Heart left ventricle (tissue), 16 donors: Measurements from ENCODE around the gene LRP2BP. TPM values are rescaled to one million over a fixed set of nuclear protein-coding genes. Genes with fewer than 3 reads are reported as not detected.

Experiments used
- ATAC-seq, 4 donors: fragments of 200-7000 bp; cut with Tn5 transposase; one replicate each; pipeline ENCODE4 v1.9.1; 2020 to 2022; ENCODE audit warnings: moderate library complexity in 4 of 4, mild to moderate bottlenecking in 3 of 4, moderate number of reproducible peaks in 1 of 4
- DNase-seq, 5 donors: peaks; one replicate each; pipeline ENCODE4 v3.0.0-alpha.2; 2020
- H3K27ac ChIP-seq, 12 donors: fragments of 200-600 bp; sonication (generic) in 4 of 12; one replicate each; pipeline versions ENCODE4 v1.5.0 to v1.8.0; 2016 to 2022; ENCODE audit warnings: mild to moderate bottlenecking in 2 of 12
- H3K27me3 ChIP-seq, 9 donors: fragments of 200-600 bp; sonication (generic) in 2 of 9; one replicate each; pipeline versions ENCODE4 v1.5.1 to v1.8.0; 2016 to 2022; ENCODE audit warnings: mild to moderate bottlenecking in 3 of 9
- H3K36me3 ChIP-seq, 9 donors: fragments of 200-600 bp; sonication (generic) in 2 of 9; one replicate each; pipeline versions ENCODE4 v1.5.0 to v1.8.0; 2018 to 2022; ENCODE audit warnings: mild to moderate bottlenecking in 2 of 9
- H3K4me1 ChIP-seq, 12 donors: fragments of 200-600 bp; sonication (generic) in 4 of 12; one replicate each; pipeline versions ENCODE4 v1.5.0 to v1.8.0; 2016 to 2022; ENCODE audit warnings: mild to moderate bottlenecking in 3 of 12
- H3K4me3 ChIP-seq, 12 donors: fragments of 200-600 bp; sonication (generic) in 4 of 12; one replicate each; pipeline versions ENCODE4 v1.5.0 to v1.8.0; 2017 to 2022; ENCODE audit warnings: mild to moderate bottlenecking in 9 of 12, moderate library complexity in 4 of 12
- H3K9me3 ChIP-seq, 12 donors: fragments of 200-600 bp; sonication (generic) in 4 of 12; one replicate each; pipeline versions ENCODE4 v1.5.0 to v1.8.0; 2016 to 2022; ENCODE audit warnings: mild to moderate bottlenecking in 1 of 12
- CTCF ChIP-seq, 12 donors: fragments of 200-600 bp; sonication (generic) in 4 of 12; IDR thresholded peaks; one replicate each; pipeline versions ENCODE4 v1.5.0 to v1.8.0; 2018 to 2022; ENCODE audit warnings: antibody characterized with exemption in 12 of 12, mild to moderate bottlenecking in 5 of 12
- POLR2A ChIP-seq, 2 donors: fragments of 450-650 bp; IDR thresholded peaks; one replicate each; pipeline ENCODE4 v1.6.1; 2017; ENCODE audit warnings: antibody characterized with exemption in 2 of 2, mild to moderate bottlenecking in 2 of 2, moderate library complexity in 2 of 2
- WGBS, 4 donors: extraction: QIAGEN DNeasy Blood & Tissue Kit in 2 of 4; methylation state at CpG; one replicate each; pipeline versions ENCODE4 v1.1.5 to v1.1.7; 2013 to 2018; 5-methylcytosine and 5-hydroxymethylcytosine counted together
- intact Hi-C, 10 donors: fragments of 100-400 bp; cut with DNase I; formaldehyde crosslinking; loops; one replicate each; pipeline versions ENCODE4 v1.11.1 to v1.14.2; 2022
- polyA plus RNA-seq, 2 donors: library from polyadenylated mRNA; stranded (reverse); fragments of 200-250 nt; gene quantifications; one replicate each; pipeline ENCODE4 v1.2.3, GENCODE V29; 2013
- total RNA-seq, 9 donors: library from RNA; depleted of rRNA in 2 of 9; stranded (reverse); fragments of >200 nt in 2 of 9; fragmentation: NEBNext Ultra II Directional in 3 of 9; extraction: Animal tissue kit (Norgen Biotek cat#: 25700) in 3 of 9; gene quantifications; one replicate each; pipeline versions ENCODE4 v1.1.0 to v1.2.4, GENCODE V29; 2016 to 2023
- donor health status: ischemic (EF 13 %, LVEDD 7.1; RV severe dilation, severe dysfunction).
- donor health status: healthy with polysubstance abuse.
- donor health status: DM: no; HTN: yes; CAD: no.
- donor health status: DM: no; HTN: no; CAD: no.
- donor health status: ischemic (EF 25% LVEDD 6.9; RV normal size, moderate dysfunction).
- donor health status: ischemic (EF 25% LVEDD 5.7; RV mildly dilated, moderate dysfunction).
- donor health status: healthy.
- donor health status: DM: yes; HTN: yes; CAD: no.
- donor health status: ischemic (EF 35%, LVEDD 5.7; RV mildly dilated, moderate dysfunction).
- donor health status: nonischemic (EF 11% LVEDD 7.7; RV severe dilation, severe dysfunction).
- donor health status: DM: yes; HTN: yes; CAD: no.
- donor health status: PGD.
- donor health status: ischemic (EF 29% LVEDD 5.4; RV normal size, mild dysfunction).
- donor health status: nonischemic (EF 23%, LVEDD 6.1; RV moderate dilation, normal function).

The LRP2BP gene
- total and polyA plus RNA-seq, 11 donors = 0.62 to 3.5 (median 1.3) TPM

GRCh38 chr4:185371702-185372101 is 24.0 kb downstream of the LRP2BP start:
- H3K36me3 ChIP-seq = peaks cover 0 to 43% (median 18%) of the 10 kb centered on the region in 9 donors
- H3K27ac ChIP-seq = no peak overlapping the region
- H3K4me3 ChIP-seq = no peak overlapping the region
- H3K27me3 ChIP-seq = no peaks in the 10 kb centered on the region
- no peak for ATAC-seq
- intact Hi-C loops = loop anchor here in 1 of 10 donors (5.0 kb wide), 1 partner anchor 34 kb away; no protein-coding TSS in a partner anchor
- H3K9me3 ChIP-seq = no peaks in the 10 kb centered on the region
- DNase-seq = no peak
- 95 to 98% (median 97%) methylated on average over 11 of the region's 11 CpGs for WGBS, 4 donors
- TF ChIP-seq CTCF (IDR thresholded peaks at IDR 0.05) = no peak
- no peak for TF ChIP-seq POLR2A (IDR thresholded peaks at IDR 0.05)
- H3K4me1 ChIP-seq = peaks cover 0 to 7% (median 0%) of the 10 kb centered on the region in 12 donors

GRCh38 chr4:185370268-185370949 is 25.3 kb downstream of the LRP2BP start:
- no peaks in the 10 kb centered on the region for H3K27me3 ChIP-seq
- ATAC-seq = no peak
- TF ChIP-seq POLR2A (IDR thresholded peaks at IDR 0.05) = no peak
- no peak for TF ChIP-seq CTCF (IDR thresholded peaks at IDR 0.05)
- peaks cover 0 to 48% (median 18%) of the 10 kb centered on the region in 9 donors for H3K36me3 ChIP-seq
- no peak overlapping the region for H3K4me3 ChIP-seq
- intact Hi-C loops = loop anchor here in 1 of 10 donors (5.0 kb wide), 1 partner anchor 33 kb away; no protein-coding TSS in a partner anchor
- DNase-seq = no peak
- H3K27ac ChIP-seq = no peak overlapping the region
- no peaks in the 10 kb centered on the region for H3K9me3 ChIP-seq
- WGBS, 4 donors = 96 to 97% (median 96%) methylated on average over 11 of the region's 11 CpGs
- H3K4me1 ChIP-seq = peaks cover 0 to 7% (median 0%) of the 10 kb centered on the region in 12 donors

- WGBS, 4 donors = 73 to 86% (median 83%) methylated on average over 3 of the region's 3 CpGs
- DNase-seq = no peak
Measured at GRCh38 chr4:185369731-185370130, 26.0 kb downstream of the LRP2BP start.

More at GRCh38 chr4:185369731-185370130, 26.0 kb downstream of the LRP2BP start:
- peaks cover 0 to 50% (median 18%) of the 10 kb centered on the region in 9 donors for H3K36me3 ChIP-seq
- H3K9me3 ChIP-seq = no peaks in the 10 kb centered on the region
- H3K27ac ChIP-seq = no peak overlapping the region
- H3K4me3 ChIP-seq = no peak overlapping the region
- intact Hi-C loops = loop anchor here in 1 of 10 donors (5.0 kb wide), 1 partner anchor 32 kb away; no protein-coding TSS in a partner anchor
- ATAC-seq = no peak
- H3K27me3 ChIP-seq = no peaks in the 10 kb centered on the region
- TF ChIP-seq CTCF (IDR thresholded peaks at IDR 0.05) = no peak
- TF ChIP-seq POLR2A (IDR thresholded peaks at IDR 0.05) = no peak
- H3K4me1 ChIP-seq = peaks cover 0 to 7% (median 0%) of the 10 kb centered on the region in 12 donors
